ENCODE results near the gene PAF1. TPM values are rescaled to one million over a fixed set of nuclear protein-coding genes. Genes with fewer than 3 reads are reported as not detected.
A peak's percentile ranks its signal among the peaks of the same experiment; 100 is the strongest.

The PAF1 gene
- total RNA-seq, 4 donors from 2014 or later: 30.8 to 48.3 (median 44.3) TPM

DNA sequence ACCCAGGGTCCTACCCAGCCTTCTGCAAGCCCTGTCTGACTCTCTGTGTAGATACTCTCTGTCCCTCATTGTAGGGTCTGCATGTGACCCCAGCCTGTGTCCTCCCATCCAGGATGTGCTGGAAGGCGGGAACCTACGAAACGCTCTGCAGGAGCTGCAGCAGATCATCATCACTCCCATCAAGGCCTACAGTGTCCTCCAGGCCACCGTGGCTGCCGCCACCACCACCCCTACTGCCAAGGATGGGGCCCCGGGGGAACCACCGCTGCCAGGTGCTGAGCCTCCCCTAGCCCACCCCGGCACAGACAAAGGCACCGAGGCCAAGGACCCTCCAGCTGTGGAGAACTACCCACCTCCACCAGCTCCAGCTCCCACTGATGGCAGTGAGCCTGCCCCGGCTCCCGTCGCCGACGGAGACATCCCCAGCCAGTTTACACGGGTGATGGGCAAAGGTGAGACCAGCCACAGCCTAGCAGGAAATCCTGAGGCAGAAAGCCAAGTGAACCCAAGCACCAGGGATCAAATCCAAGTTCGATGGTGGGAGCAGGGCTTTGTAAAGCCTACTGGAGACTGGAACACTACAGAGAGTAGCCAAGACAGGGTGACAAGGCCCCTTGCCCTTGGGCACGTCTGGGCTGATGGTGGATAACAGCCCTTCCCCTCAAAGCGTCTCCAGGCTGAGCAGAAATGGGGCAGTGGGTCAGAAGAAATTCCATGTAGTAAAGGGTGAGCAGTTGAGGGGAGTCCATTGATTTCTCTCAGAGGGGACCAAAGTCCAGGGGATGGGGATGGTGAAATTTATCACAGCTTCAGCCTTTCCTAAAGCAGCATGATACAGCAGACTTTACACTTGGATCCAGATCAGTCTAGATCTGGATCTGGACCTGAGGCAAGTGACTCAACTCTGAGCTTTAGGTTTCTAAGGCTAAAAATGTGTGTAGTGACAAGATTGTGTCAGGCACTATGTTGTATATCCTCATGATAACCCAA lies 13.2 kb downstream of the PAF1 start:
- TF ChIP-seq POLR2A (IDR thresholded peaks at IDR 0.05): no peak
- no peak for TF ChIP-seq EP300 (IDR thresholded peaks at IDR 0.05)
- TF ChIP-seq, protein P1, sequence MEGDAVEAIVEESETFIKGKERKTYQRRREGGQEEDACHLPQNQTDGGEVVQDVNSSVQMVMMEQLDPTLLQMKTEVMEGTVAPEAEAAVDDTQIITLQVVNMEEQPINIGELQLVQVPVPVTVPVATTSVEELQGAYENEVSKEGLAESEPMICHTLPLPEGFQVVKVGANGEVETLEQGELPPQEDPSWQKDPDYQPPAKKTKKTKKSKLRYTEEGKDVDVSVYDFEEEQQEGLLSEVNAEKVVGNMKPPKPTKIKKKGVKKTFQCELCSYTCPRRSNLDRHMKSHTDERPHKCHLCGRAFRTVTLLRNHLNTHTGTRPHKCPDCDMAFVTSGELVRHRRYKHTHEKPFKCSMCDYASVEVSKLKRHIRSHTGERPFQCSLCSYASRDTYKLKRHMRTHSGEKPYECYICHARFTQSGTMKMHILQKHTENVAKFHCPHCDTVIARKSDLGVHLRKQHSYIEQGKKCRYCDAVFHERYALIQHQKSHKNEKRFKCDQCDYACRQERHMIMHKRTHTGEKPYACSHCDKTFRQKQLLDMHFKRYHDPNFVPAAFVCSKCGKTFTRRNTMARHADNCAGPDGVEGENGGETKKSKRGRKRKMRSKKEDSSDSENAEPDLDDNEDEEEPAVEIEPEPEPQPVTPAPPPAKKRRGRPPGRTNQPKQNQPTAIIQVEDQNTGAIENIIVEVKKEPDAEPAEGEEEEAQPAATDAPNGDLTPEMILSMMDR (IDR thresholded peaks at IDR 0.05): no peak
- H3K27ac ChIP-seq: peak overlapping the region in 1 of 4 donors; percentile 2
- DNase-seq (ENCODE audit: low spot score in 2 of 2): no peak
- WGBS, 2 donors: 77 to 87% methylated on average over 17 to 18 of the region's 18 CpGs
- peaks cover 4 to 26% (median 17%) of the 10 kb centered on the region in 4 donors for H3K4me1 ChIP-seq
- H3K27me3 ChIP-seq: no peaks in the 10 kb centered on the region
- no peaks in the 10 kb centered on the region for H3K9me3 ChIP-seq
- H3K36me3 ChIP-seq: peaks cover 7 to 76% (median 43%) of the 10 kb centered on the region in 3 donors
- H3K4me3 ChIP-seq: no peak overlapping the region

DNA sequence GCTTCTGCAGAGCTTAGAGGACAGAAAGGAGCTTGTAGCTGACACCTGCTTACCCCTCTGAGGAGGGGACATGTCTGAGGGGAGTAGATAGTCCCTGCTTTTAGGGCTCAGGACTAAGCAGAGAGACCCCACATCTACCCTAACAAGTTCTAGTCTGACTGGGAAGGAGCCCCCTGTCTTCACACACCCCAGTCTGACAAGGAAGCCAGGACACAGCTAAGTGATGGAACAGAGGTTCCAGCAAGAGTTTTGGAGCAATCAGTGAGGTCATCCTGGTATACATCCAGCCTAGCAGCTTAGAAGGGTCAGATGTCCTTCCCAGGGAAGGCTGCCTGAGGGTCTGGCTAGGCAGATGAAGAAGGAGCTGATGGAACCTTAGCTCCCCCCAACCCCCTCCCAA lies 15.0 kb downstream of the PAF1 start:
- Histone ChIP-seq H3K27ac (peak overlapping the region in 3 of 4 donors; percentile 31 to 97 (median 93)), H3K9me3 (no peaks in the 10 kb centered on the region), H3K4me3 (no peak overlapping the region), H3K4me1 (peaks cover 5 to 44% (median 27%) of the 10 kb centered on the region in 4 donors), H3K36me3 (peaks cover 7 to 63% (median 31%) of the 10 kb centered on the region in 3 donors), H3K27me3 (no peaks in the 10 kb centered on the region)
- TF ChIP-seq POLR2A (IDR thresholded peaks at IDR 0.05) (no peak), EP300 (IDR thresholded peaks at IDR 0.05) (no peak)
- TF ChIP-seq, protein P1 (IDR thresholded peaks at IDR 0.05): no peak
- no peak for DNase-seq (ENCODE audit: low spot score in 2 of 2)

DNA sequence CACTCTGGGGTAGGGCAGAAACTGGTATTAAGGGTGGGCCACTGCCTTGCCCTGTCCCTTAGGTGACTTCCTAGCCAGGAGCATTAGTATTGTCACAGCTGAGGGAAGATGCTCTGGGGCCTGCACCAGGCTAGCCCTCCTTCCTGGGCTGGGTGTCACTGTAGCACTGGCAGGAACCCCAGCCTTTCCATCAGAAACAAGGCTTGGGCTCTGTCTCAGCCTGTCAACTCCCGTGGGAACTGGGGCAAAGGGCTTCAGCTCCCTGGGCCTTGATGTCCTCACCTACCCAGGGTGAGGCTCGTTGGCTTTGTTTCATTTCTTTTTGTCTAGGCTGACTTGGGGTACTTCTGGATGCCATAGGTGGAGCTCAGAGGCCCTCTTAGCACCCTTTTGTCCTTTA lies 18.0 kb downstream of the PAF1 start:
- H3K27ac ChIP-seq: peak overlapping the region; percentile 86 to 97 (median 92)
- H3K36me3 ChIP-seq: peaks cover 5 to 61% (median 27%) of the 10 kb centered on the region in 3 donors
- 21 to 56% methylated on average over 2 of the region's 2 CpGs for WGBS, 2 donors
- peak overlapping the region in 1 of 4 donors; percentile 6 for H3K4me3 ChIP-seq
- H3K9me3 ChIP-seq: no peaks in the 10 kb centered on the region
- peaks cover 5 to 52% (median 27%) of the 10 kb centered on the region in 4 donors for H3K4me1 ChIP-seq
- no peaks in the 10 kb centered on the region for H3K27me3 ChIP-seq
- no peak for DNase-seq (ENCODE audit: low spot score in 2 of 2)
- no peak for TF ChIP-seq EP300 (IDR thresholded peaks at IDR 0.05)

DNA sequence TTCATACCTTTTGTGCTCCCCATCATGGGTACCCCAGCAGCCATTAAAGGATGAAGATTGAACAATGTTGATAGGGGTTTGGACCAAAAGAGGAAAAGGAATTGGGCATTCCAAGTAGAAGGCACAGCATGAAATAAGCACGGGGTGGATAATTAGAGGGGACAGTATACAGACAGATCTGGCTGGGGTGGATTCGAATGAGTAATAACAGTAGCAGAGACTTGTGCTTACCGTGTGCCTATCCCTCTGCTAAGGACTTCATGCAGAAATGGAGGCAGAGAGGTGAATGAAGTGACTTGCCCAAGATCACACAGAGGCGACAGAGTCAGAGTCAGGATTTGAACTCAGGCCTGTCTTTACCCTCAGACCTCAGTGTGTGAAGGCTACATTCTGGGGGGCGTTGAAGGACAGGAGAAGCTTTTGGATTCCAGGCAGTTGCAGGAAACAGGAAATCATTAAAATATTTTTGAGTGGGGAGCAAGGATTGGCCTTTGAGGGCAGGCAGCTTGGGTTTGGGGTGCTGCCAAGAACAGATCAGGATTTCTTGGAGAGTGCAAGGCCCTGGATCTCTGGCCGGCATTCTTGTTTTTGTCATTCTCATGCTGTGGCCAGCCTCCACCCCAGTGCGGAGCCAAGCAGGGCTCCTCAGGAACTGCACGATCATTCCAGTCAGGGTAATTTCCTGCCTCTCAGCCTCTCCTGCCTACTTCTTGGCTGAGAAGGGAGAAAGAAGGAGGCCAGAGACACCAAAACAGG lies 18.7 kb downstream of the PAF1 start:
- WGBS, 2 donors: 19 to 30% methylated on average over 8 of the region's 8 CpGs
- peak; percentile 72 to 87 for DNase-seq (ENCODE audit: low spot score in 2 of 2)
- peak overlapping the region in 1 of 4 donors; percentile 6 for H3K4me3 ChIP-seq
- no peaks in the 10 kb centered on the region for H3K27me3 ChIP-seq
- TF ChIP-seq POLR2A (IDR thresholded peaks at IDR 0.05) (no peak), EP300 (IDR thresholded peaks at IDR 0.05) (peak in 1 of 2 donors; percentile 88)
- TF ChIP-seq, protein P1 (IDR thresholded peaks at IDR 0.05): no peak
- H3K4me1 ChIP-seq: peaks cover 5 to 58% (median 30%) of the 10 kb centered on the region in 4 donors
- peak overlapping the region; percentile 86 to 97 (median 92) for H3K27ac ChIP-seq
- H3K36me3 ChIP-seq: peaks cover 5 to 61% (median 20%) of the 10 kb centered on the region in 3 donors
- H3K9me3 ChIP-seq: no peaks in the 10 kb centered on the region

DNA sequence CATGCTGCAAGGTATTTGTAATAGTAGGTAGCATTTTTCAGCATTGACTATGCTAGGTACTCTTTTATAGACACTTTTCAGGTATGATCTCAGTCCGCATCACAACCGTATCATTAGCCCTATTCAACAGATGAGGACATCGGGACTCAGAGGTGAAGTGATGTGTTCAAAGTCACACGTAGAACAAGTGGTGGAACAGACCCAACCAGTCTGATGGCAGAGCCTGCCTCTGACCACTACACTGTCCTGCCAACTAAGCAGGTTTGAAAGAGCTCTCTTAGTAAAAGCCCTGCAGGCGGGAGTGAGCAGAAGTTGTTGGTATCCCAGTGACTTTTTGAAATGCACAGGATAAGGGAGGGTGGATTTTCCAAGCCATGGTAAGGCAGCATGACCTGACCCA lies 20.2 kb downstream of the PAF1 start:
- no peaks in the 10 kb centered on the region for H3K27me3 ChIP-seq
- 90 to 93% methylated on average over 5 of the region's 5 CpGs for WGBS, 2 donors
- H3K4me3 ChIP-seq: no peak overlapping the region
- peak overlapping the region in 3 of 4 donors; percentile 34 to 97 (median 93) for H3K27ac ChIP-seq
- peaks cover 5 to 55% (median 11%) of the 10 kb centered on the region in 3 donors for H3K36me3 ChIP-seq
- H3K4me1 ChIP-seq: peaks cover 5 to 73% (median 34%) of the 10 kb centered on the region in 4 donors
- no peak for TF ChIP-seq POLR2A (IDR thresholded peaks at IDR 0.05)
- TF ChIP-seq, protein P1 (IDR thresholded peaks at IDR 0.05): no peak
- no peak for TF ChIP-seq EP300 (IDR thresholded peaks at IDR 0.05)
- no peak for DNase-seq (ENCODE audit: low spot score in 2 of 2)
- no peaks in the 10 kb centered on the region for H3K9me3 ChIP-seq
